IPS-15b (cell line): ENCODE results near the gene SIN3A.
"Not testable (repeated sequence)": the region's sequence is repeated elsewhere in the genome, so short reads cannot be mapped to it uniquely, and the experiment has no call there.

Source experiments
- H3K27me3 ChIP-seq: one replicate; pipeline ENCODE4 v1.6.1; 2013; ENCODE audit warnings: low read length; ENCODE audit not compliant: control insufficient read depth, insufficient read depth
- H3K36me3 ChIP-seq: one replicate; pipeline ENCODE4 v1.6.1; 2013; ENCODE audit warnings: low read length; ENCODE audit not compliant: control insufficient read depth, insufficient read depth
- H3K4me1 ChIP-seq: one replicate; pipeline ENCODE4 v1.6.1; 2013; ENCODE audit warnings: mild to moderate bottlenecking, low read length; ENCODE audit not compliant: control insufficient read depth, insufficient read depth
- H3K4me3 ChIP-seq: one replicate; pipeline ENCODE4 v1.5.1; 2013; ENCODE audit warnings: low read depth, low read length
- H3K9ac ChIP-seq: one replicate; pipeline ENCODE4 v1.6.1; 2013; ENCODE audit warnings: low read depth, mild to moderate bottlenecking, low read length
- H3K9me3 ChIP-seq: one replicate; pipeline ENCODE4 v1.6.1; 2013; ENCODE audit warnings: mild to moderate bottlenecking, low read length; ENCODE audit not compliant: control insufficient read depth, insufficient read depth

The SIN3A gene

DNA sequence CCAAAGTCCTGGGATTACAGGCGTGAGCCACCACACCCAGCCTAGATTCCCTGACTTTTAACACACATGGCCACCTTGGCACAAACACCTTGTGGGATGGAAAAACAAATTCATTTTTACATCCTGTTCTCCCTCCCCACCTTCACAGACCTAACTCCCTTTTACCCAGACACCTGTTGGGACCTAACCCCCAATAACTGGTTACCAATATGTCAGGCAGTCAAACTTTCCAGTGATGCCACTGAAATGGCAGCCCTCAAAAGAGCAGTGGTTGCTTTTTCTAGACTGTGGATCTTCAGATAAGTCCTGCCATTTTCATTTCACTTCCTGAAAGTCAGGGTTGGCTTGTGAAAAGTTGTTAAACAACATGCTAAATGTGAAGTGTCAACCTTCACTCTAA is 34.9 kb downstream of the SIN3A start:
- Histone ChIP-seq H3K9me3 (no peaks in the 10 kb centered on the region), H3K4me1 (no peaks in the 10 kb centered on the region), H3K4me3 (no peak overlapping the region), H3K36me3 (peaks cover 9% of the 10 kb centered on the region), H3K9ac (no peak overlapping the region), H3K27me3 (no peaks in the 10 kb centered on the region)

DNA sequence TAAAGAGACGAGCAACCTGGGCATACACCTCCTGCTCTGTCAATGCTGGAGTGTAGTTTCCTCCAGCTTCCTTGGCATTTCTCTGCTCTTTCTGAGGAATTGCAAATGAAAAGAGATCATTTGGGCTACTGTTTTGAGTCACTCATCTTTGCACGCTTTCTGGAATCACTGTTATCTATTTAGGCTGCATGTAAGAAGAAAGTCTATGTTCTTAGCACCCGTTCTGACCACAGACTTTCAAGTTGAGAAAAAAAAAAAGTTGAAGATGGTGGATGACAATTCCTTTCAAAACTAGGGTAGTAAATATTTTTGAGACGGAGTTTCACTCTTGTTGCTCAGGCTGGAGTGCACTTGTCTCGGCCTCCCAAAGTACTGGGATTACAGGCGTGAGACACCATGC is 41.3 kb downstream of the SIN3A start:
- no peak overlapping the region for H3K9ac ChIP-seq
- H3K36me3 ChIP-seq, result peaks cover 41% of the 10 kb centered on the region
- no peaks in the 10 kb centered on the region for H3K4me1 ChIP-seq
- H3K4me3 ChIP-seq, result no peak overlapping the region
- H3K9me3 ChIP-seq, result no peaks in the 10 kb centered on the region
- no peaks in the 10 kb centered on the region for H3K27me3 ChIP-seq

DNA sequence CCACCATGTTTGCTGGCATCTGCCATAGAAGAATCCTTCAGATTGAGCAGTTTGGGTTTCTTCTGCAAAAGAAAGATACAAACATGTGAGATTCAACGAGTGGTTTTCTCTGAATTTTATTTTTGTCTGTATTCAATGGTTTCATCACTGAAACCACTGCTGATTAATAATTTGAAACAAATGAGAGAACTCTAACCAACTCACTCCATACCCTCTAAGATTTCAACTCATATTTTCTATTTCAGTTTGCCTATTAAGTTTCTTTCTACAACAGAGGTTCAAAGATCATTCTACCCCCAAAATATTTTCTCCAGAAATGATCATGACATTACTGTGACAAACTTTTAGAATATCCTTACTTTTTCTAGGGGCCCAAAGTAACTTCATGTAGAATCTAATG is 44.4 kb downstream of the SIN3A start:
- no peaks in the 10 kb centered on the region for H3K27me3 ChIP-seq
- peaks cover 38% of the 10 kb centered on the region for H3K36me3 ChIP-seq
- H3K9me3 ChIP-seq, result no peaks in the 10 kb centered on the region
- no peak overlapping the region for H3K4me3 ChIP-seq
- no peak overlapping the region for H3K9ac ChIP-seq
- no peaks in the 10 kb centered on the region for H3K4me1 ChIP-seq

DNA sequence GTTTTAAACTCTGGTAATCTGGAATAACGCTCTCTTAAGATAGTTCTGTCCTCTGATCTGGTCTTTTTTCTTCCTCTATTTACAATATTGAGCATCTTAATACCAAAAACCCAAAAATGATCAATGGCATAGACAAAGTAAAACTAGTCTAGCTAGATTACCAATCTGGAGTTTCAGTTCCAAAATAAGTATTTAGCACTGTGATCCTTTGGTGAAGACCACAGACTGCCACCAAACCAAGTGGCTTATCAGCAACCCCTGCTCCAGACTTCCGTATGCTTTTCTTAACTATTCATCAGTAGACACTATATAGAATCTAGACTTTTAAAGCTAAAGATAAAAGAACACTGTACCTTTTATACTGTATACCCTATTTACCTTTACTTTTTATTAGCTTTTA is 47.6 kb downstream of the SIN3A start:
- Histone ChIP-seq H3K36me3 (peaks cover 34% of the 10 kb centered on the region), H3K4me3 (no peak overlapping the region), H3K27me3 (no peaks in the 10 kb centered on the region), H3K4me1 (no peaks in the 10 kb centered on the region), H3K9me3 (no peaks in the 10 kb centered on the region), H3K9ac (no peak overlapping the region)

DNA sequence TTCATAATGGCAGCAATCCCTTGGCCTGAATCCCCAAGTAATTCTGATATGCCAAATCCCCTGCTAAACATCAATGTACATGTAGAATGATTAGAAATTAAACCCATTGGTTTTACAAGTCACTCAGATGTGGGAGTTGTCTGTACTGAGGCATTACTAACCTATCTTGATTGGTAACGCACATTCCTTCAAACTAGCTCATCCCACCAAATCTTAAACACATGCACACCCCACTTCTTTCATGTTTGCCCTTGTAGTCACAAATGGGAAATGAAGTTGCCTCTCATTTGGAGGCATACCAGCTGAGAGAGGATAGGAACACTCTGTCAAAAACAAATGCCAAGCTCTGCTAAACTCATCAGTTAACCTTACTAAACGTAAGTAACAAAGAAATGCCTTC is 54.0 kb downstream of the SIN3A start:
- Histone ChIP-seq H3K9me3 (no peaks in the 10 kb centered on the region), H3K36me3 (peaks cover 54% of the 10 kb centered on the region), H3K4me1 (no peaks in the 10 kb centered on the region), H3K4me3 (no peak overlapping the region), H3K9ac (no peak overlapping the region), H3K27me3 (no peaks in the 10 kb centered on the region)

DNA sequence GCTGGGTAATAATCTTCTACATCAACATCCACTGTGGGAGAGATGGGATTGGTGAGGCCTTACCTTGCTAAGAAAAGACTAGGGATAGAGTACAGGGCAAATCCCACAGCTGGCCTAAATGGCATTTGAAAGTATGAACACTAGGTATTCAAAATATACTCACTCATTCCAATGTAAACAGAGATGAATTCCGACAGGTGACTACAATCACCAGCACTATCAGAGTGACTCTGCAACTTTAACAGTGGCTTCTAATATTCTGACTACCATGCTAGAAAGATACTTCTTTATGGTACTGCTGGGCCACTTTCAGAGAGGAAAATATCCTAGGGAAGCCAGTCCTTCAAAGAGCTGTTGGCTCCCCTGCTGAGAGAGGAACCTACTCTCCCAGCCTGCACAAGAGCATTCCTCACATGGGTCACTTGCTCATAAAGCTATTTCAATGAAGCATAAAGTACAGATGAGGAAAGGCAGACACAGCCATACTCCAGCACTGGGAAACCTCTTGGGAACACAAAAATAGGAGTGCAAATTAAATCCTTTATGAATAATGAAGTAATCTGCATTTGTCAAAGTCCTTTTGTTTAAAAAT is 61.6 kb downstream of the SIN3A start:
- H3K4me1 ChIP-seq, result no peaks in the 10 kb centered on the region
- H3K9ac ChIP-seq, result no peak overlapping the region
- peaks cover 51% of the 10 kb centered on the region for H3K36me3 ChIP-seq
- H3K9me3 ChIP-seq, result no peaks in the 10 kb centered on the region
- H3K4me3 ChIP-seq, result no peak overlapping the region
- H3K27me3 ChIP-seq, result no peaks in the 10 kb centered on the region

DNA sequence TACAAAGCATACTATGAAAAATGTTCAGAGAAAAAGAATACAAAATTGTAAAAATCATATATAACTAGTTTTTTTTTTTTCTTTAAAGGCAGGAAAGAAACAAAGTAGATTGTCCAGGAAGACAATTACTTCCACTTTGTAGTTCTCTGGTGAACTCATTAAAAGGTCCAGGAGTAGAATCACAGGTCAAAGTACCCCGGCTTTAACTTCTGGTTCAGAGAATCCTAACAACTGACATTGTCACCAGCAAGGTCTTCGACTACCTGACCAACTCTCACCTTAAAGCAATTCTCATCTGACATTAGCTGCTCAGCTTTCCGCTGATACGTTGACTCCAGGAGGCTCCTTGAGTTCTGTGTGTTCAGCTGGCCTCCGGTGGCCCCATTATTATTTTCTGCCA is 67.5 kb downstream of the SIN3A start:
- H3K36me3 ChIP-seq, result peaks cover 31% of the 10 kb centered on the region
- H3K9ac ChIP-seq, H3K4me3 ChIP-seq, H3K27me3 ChIP-seq, H3K9me3 ChIP-seq, H3K4me1 ChIP-seq: not testable (repeated sequence)

DNA sequence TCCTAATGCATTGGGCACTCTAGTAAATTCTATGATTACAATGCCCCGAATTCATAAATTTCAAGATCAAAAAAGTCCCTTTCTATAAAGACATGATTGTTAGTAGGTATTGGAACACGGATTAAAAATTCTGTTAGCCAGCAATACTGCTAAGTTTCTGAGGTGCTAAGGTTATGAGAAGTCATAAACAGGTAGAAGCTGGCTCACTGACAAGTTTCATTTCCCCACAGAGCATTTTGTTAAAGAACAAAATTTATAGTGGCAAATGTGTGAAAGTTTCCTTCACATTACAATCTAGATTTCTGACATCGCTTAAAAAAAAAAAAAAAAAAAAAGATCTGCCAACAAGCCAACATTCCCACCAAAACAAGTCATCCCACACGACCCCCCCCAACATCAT is 70.7 kb downstream of the SIN3A start:
- no peak overlapping the region for H3K9ac ChIP-seq
- H3K27me3 ChIP-seq, result no peaks in the 10 kb centered on the region
- no peaks in the 10 kb centered on the region for H3K9me3 ChIP-seq
- no peaks in the 10 kb centered on the region for H3K4me1 ChIP-seq
- no peak overlapping the region for H3K4me3 ChIP-seq
- peaks cover 21% of the 10 kb centered on the region for H3K36me3 ChIP-seq

DNA sequence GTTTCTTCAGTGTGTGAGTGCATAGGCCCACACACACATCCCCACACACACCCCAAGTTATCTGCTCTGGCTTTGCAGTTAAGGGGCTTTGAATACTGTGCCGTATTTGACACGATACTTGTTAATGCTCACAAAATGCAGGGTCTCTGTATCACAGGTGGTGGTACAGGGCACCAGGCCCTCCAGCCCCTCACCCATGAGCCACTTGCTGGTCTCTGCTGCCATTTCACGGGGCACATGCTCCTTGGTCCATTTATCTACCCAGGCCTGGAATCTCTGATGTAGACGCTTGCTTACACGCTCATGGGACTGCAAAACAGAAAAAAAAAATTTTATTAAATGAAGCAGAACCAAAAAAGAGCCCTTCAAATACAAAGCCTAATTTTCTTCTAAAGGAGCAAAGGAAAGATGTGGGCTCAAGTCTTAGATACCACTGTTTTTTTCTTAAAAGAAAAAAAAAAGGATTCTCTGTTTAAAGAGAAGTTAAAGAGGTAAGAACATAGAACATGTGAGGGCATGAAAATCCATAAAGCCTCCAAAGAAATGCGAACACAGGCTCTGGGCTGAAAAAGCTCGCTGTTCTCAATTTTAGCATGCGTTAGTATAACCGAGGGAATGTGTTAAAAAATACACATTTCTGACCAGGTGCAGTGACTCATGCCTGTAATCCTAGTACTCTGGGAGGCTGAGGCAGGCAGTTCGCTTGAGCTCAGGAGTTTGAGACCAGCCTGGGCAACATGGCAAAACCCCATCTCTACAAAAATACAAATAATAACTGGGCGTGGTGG is 79.4 kb downstream of the SIN3A start:
- Histone ChIP-seq H3K36me3 (peaks cover 20% of the 10 kb centered on the region), H3K27me3 (no peaks in the 10 kb centered on the region), H3K4me3 (no peak overlapping the region), H3K4me1 (peaks cover 9% of the 10 kb centered on the region), H3K9me3 (no peaks in the 10 kb centered on the region), H3K9ac (no peak overlapping the region)

DNA sequence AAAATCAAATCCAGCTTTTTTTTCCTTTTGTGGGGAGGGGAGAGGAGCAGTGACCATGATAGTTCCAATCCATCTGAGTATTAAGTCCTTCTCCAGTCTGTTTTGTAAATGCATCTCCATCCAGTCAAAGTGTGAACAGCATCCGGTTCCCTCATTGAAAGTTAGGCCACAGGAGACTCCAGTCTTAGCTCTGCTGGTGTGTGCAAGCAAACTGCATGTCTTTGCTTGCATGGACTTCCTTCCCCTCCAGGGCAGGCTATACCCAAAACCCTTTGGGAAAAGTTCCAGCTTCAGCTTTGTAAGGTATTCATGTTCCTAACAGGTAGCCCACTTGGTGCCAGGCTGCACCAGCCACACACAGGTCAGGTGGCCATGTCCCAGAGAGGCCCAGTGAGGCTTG is 80.0 kb downstream of the SIN3A start:
- no peaks in the 10 kb centered on the region for H3K9me3 ChIP-seq
- H3K36me3 ChIP-seq, result peaks cover 20% of the 10 kb centered on the region
- H3K27me3 ChIP-seq, result no peaks in the 10 kb centered on the region
- peaks cover 9% of the 10 kb centered on the region for H3K4me1 ChIP-seq
- H3K9ac ChIP-seq, result no peak overlapping the region
- no peak overlapping the region for H3K4me3 ChIP-seq

DNA sequence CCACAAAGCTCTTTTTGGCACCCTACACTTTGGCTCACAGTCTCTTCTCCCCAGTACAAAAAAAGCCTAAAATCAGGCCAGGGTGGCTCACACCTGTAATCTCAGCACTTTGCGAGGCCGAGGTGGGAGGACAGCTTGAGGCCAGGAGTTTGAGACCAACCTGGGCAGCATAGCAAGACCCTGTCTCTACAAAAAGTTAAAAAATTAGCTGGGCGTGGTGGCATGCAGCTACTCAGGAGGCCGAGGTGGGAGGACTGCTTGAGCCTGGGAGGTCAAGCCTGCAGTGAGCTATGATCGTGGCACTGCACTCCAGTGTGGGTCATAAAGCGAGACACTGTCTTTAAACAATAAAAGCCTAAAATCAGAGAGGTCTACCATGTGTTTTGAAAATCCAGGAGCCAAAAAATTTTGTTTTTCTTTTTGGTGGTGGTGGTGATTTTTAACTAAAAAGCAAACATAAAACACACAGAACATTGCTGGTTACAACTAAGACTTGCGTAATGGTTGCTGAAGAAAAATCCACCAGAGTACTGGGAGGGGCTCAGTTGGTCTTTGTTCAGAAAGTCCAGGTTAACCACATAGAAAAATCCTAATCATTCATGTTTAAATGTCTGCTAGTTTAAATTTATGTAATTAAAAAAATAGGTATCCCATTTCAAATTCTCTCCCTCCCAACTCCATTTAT is 81.5 kb downstream of the SIN3A start:
- Histone ChIP-seq H3K4me3 (peak overlapping the region; percentile 87), H3K36me3 (peaks cover 19% of the 10 kb centered on the region), H3K9ac (no peak overlapping the region)

DNA sequence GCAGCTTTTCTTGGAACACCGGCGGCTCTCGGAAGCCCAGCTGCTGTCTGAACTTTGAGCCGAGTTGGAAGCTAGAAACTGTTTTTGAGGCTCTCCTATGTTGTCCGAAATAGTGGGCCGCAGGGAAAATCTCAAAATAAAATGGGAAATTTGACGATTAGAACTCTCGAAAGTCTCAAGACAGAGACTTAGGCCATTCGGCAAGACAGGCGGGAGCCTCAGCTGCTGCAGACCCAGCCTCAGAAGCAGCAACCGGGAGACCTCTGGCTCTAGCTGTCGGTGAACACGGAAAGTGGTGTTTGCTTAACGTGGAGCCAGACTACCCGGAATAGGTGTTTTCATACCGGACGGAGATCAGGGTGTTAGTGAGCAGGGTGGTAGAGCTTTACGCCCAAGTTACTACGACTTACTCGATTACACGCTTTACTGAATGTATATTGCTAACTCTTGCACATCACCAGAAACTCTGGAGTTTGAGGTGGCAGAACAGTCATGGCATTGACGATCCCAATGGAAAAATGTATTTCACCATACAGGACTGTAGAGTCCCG is 82.7 kb downstream of the SIN3A start:
- H3K9me3 ChIP-seq, result no peaks in the 10 kb centered on the region
- peaks cover 9% of the 10 kb centered on the region for H3K4me1 ChIP-seq
- H3K4me3 ChIP-seq, result peak overlapping the region; percentile 87
- H3K27me3 ChIP-seq, result no peaks in the 10 kb centered on the region
- peak overlapping the region; percentile 92 for H3K9ac ChIP-seq
- peaks cover 19% of the 10 kb centered on the region for H3K36me3 ChIP-seq

More for the DNA sequence above, 81.5 kb downstream of the SIN3A start:
- no peaks in the 10 kb centered on the region for H3K27me3 ChIP-seq
- no peaks in the 10 kb centered on the region for H3K9me3 ChIP-seq
- peaks cover 9% of the 10 kb centered on the region for H3K4me1 ChIP-seq
